ENCODE measurements around the gene OPALIN.

Gene OPALIN

DNA sequence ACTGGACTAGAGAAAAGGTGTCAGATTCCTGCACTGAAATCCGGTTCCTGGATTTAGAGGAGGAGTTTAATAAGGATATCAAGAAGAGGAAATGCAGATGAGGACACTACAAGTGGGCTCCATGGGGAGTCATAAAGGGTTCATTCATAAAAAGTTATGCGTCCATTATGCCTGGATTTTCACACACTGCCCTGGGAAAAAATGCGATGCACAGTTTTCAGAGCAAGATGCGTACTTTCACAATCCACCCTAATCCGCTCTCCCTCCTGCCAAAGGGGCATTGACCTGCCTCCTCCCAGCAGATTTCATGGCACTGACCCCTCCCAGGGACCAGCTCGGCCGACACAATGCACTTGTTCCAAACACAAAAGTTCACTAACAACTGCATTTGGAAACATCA is 42.2 kb upstream of the OPALIN start:
- no peak for DNase-seq
- Histone ChIP-seq H3K23ac (ENCODE audit: low read length) (no peak overlapping the region), H3K4me3 (ENCODE audit: low read length) (no peak overlapping the region), H3K4me2 (ENCODE audit: low read length) (no peak overlapping the region), H2BK5ac (ENCODE audit: low read length) (no peak overlapping the region), H2BK120ac (ENCODE audit: low read depth, low read length) (no peak overlapping the region), H3K79me2 (ENCODE audit: control insufficient read depth, insufficient read depth, low read length) (no peaks in the 10 kb centered on the region), H3K9ac (ENCODE audit: low read length) (no peak overlapping the region), H3K27me3 (ENCODE audit: insufficient read depth, low read length, poor library complexity) (no peaks in the 10 kb centered on the region), H3K36me3 (ENCODE audit: control insufficient read depth, insufficient read depth, low read length) (no peaks in the 10 kb centered on the region), H3K18ac (ENCODE audit: low read length) (no peak overlapping the region), H2AK5ac (ENCODE audit: low read length) (no peak overlapping the region), H3K4ac (ENCODE audit: low read depth, low read length) (no peak overlapping the region), H2BK15ac (replicated peaks; ENCODE audit: low read depth) (no peak overlapping the region), H3K27ac (ENCODE audit: low read depth, low read length) (no peak overlapping the region), H4K5ac (ENCODE audit: low read length) (no peak overlapping the region), H3K56ac (ENCODE audit: low read length) (no peak overlapping the region), H3K79me1 (ENCODE audit: low read length) (no peaks in the 10 kb centered on the region), H4K8ac (ENCODE audit: low read depth, low read length) (no peak overlapping the region), H3K4me1 (ENCODE audit: control insufficient read depth, low read depth, low read length) (no peaks in the 10 kb centered on the region)
- WGBS (ENCODE audit: extremely low coverage, insufficient coverage, low lambda C conversion rate): no CpG with 5 or more reads among the region's 7 CpGs

DNA sequence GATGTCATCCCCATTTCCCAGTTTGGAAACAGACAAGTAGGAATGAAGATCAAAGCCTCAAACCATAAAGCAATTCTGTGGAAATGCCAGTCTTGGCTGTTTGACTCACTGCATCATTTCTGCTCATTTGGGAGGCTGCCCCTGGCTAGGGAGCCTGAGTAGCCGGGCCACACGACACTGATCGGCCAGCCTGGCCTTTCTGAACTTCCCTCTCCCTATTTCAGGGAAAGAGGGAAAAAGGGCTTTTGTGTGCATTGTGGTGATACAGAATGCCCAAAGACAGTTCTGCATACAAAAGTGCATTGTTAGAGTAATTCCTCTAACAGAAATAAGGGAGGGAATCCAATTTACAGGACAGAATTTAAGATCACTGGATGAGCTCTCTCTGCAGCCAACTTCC is 41.7 kb upstream of the OPALIN start:
- H2AK5ac ChIP-seq (ENCODE audit: low read length): no peak overlapping the region
- H3K27ac ChIP-seq (ENCODE audit: low read depth, low read length): no peak overlapping the region
- no peaks in the 10 kb centered on the region for H3K36me3 ChIP-seq (ENCODE audit: control insufficient read depth, insufficient read depth, low read length)
- no peak overlapping the region for H3K18ac ChIP-seq (ENCODE audit: low read length)
- no peak overlapping the region for H3K56ac ChIP-seq (ENCODE audit: low read length)
- H3K4me2 ChIP-seq (ENCODE audit: low read length): no peak overlapping the region
- H3K79me2 ChIP-seq (ENCODE audit: control insufficient read depth, insufficient read depth, low read length): no peaks in the 10 kb centered on the region
- H3K9ac ChIP-seq (ENCODE audit: low read length): no peak overlapping the region
- H2BK5ac ChIP-seq (ENCODE audit: low read length): no peak overlapping the region
- H2BK120ac ChIP-seq (ENCODE audit: low read depth, low read length): no peak overlapping the region
- no peak overlapping the region for H2BK15ac ChIP-seq (replicated peaks; ENCODE audit: low read depth)
- H4K8ac ChIP-seq (ENCODE audit: low read depth, low read length): no peak overlapping the region
- H3K4me1 ChIP-seq (ENCODE audit: control insufficient read depth, low read depth, low read length): no peaks in the 10 kb centered on the region
- H3K27me3 ChIP-seq (ENCODE audit: insufficient read depth, low read length, poor library complexity): no peaks in the 10 kb centered on the region
- H3K4me3 ChIP-seq (ENCODE audit: low read length): no peak overlapping the region
- H3K79me1 ChIP-seq (ENCODE audit: low read length): no peaks in the 10 kb centered on the region
- H4K5ac ChIP-seq (ENCODE audit: low read length): no peak overlapping the region
- H3K4ac ChIP-seq (ENCODE audit: low read depth, low read length): no peak overlapping the region
- WGBS (ENCODE audit: extremely low coverage, insufficient coverage, low lambda C conversion rate): no CpG with 5 or more reads among the region's 3 CpGs
- no peak overlapping the region for H3K23ac ChIP-seq (ENCODE audit: low read length)
- no peak for DNase-seq

DNA sequence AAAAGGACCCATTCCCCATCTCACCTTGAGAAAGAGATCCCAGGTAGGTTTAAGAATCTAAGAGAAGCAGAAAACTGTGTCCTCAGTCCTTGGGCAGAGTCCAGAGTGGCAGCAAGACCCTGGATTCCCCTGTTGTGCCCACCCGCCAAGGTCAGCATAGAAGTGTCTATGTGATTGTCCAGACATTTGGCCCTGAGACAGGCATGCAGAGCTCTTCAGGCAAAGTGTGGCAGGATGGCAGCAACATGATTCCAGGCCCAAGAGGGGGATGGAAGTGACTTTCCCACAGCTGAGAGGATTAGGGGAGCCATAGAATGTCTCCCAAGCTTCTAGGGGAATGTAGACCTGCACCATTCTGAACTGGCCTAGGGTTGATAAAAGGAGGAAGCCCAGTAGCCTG is 39.1 kb upstream of the OPALIN start:
- no peak overlapping the region for H3K9ac ChIP-seq (ENCODE audit: low read length)
- H4K8ac ChIP-seq (ENCODE audit: low read depth, low read length): no peak overlapping the region
- H3K4me1 ChIP-seq (ENCODE audit: control insufficient read depth, low read depth, low read length): no peaks in the 10 kb centered on the region
- no peak for DNase-seq
- H3K4ac ChIP-seq (ENCODE audit: low read depth, low read length): no peak overlapping the region
- no peak overlapping the region for H3K23ac ChIP-seq (ENCODE audit: low read length)
- no peaks in the 10 kb centered on the region for H3K36me3 ChIP-seq (ENCODE audit: control insufficient read depth, insufficient read depth, low read length)
- no peak overlapping the region for H3K4me3 ChIP-seq (ENCODE audit: low read length)
- no peak overlapping the region for H2BK5ac ChIP-seq (ENCODE audit: low read length)
- no peak overlapping the region for H3K27ac ChIP-seq (ENCODE audit: low read depth, low read length)
- no peak overlapping the region for H4K5ac ChIP-seq (ENCODE audit: low read length)
- H2AK5ac ChIP-seq (ENCODE audit: low read length): no peak overlapping the region
- no peaks in the 10 kb centered on the region for H3K27me3 ChIP-seq (ENCODE audit: insufficient read depth, low read length, poor library complexity)
- H2BK15ac ChIP-seq (replicated peaks; ENCODE audit: low read depth): no peak overlapping the region
- H3K79me2 ChIP-seq (ENCODE audit: control insufficient read depth, insufficient read depth, low read length): no peaks in the 10 kb centered on the region
- no peak overlapping the region for H3K4me2 ChIP-seq (ENCODE audit: low read length)
- H3K79me1 ChIP-seq (ENCODE audit: low read length): no peaks in the 10 kb centered on the region
- no peak overlapping the region for H3K18ac ChIP-seq (ENCODE audit: low read length)
- WGBS (ENCODE audit: extremely low coverage, insufficient coverage, low lambda C conversion rate): no CpG with 5 or more reads among the region's 1 CpG
- H3K56ac ChIP-seq (ENCODE audit: low read length): no peak overlapping the region
- H2BK120ac ChIP-seq (ENCODE audit: low read depth, low read length): no peak overlapping the region

DNA sequence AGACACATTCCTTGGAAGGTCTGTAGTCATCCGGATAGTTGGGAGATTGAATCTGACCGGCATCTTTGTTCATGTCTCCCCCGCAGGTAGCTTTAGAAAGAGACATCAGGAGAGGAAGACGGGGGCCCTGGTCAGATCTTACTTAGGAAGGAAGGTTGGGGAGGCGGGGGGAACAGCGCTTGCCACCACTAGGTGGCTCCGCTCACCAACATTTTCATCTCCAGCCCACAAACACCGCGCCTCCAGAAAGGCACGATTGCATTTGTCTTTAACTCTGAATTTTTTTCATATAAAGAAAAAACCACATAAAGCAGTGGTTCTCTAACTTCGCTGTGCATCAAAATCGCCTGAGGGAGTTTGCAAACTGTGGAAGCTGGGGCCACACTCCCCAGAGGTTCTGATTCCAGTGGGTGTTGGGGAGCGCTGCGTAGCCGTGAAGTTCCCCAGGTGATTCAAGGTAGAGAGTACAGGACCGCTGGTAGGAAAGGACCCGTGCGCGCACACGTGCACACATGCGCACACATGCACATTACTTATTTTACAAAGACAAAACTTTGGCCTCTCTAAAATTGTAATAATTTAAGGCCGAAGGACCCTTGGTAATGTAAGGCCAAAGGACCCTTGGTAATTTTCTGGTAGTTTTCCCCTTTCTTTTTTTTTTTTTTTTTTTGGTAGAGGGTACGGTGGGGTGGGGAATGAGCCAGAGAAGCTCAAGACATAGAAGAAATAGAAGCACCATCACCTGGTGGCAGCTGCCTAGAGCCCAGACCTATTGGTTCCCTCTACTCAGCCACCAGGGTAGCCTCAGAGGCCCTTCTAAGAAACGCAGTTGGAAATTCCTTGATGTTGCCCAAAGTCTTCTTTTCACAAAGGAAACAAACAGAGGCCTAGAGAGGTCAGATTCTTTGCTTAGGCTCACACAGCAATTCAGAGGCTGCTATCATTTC is 37.4 kb upstream of the OPALIN start:
- Histone ChIP-seq H3K36me3 (ENCODE audit: control insufficient read depth, insufficient read depth, low read length) (no peaks in the 10 kb centered on the region), H3K4me1 (ENCODE audit: control insufficient read depth, low read depth, low read length) (no peaks in the 10 kb centered on the region), H4K5ac (ENCODE audit: low read length) (no peak overlapping the region), H3K4me2 (ENCODE audit: low read length) (peak overlapping the region; percentile 38), H3K79me2 (ENCODE audit: control insufficient read depth, insufficient read depth, low read length) (no peaks in the 10 kb centered on the region), H4K8ac (ENCODE audit: low read depth, low read length) (no peak overlapping the region), H3K9ac (ENCODE audit: low read length) (peak overlapping the region; percentile 41), H2BK5ac (ENCODE audit: low read length) (no peak overlapping the region), H3K4me3 (ENCODE audit: low read length) (no peak overlapping the region), H3K18ac (ENCODE audit: low read length) (no peak overlapping the region), H2BK15ac (replicated peaks; ENCODE audit: low read depth) (no peak overlapping the region), H2BK120ac (ENCODE audit: low read depth, low read length) (no peak overlapping the region), H3K56ac (ENCODE audit: low read length) (peak overlapping the region; percentile 45), H3K79me1 (ENCODE audit: low read length) (no peaks in the 10 kb centered on the region), H3K27me3 (ENCODE audit: insufficient read depth, low read length, poor library complexity) (no peaks in the 10 kb centered on the region), H3K27ac (ENCODE audit: low read depth, low read length) (no peak overlapping the region), H3K4ac (ENCODE audit: low read depth, low read length) (no peak overlapping the region), H2AK5ac (ENCODE audit: low read length) (no peak overlapping the region), H3K23ac (ENCODE audit: low read length) (no peak overlapping the region)
- no CpG with 5 or more reads among the region's 24 CpGs for WGBS (ENCODE audit: extremely low coverage, insufficient coverage, low lambda C conversion rate)
- DNase-seq: peak; percentile 76

- no peak overlapping the region for H3K9ac ChIP-seq (ENCODE audit: low read length)
- no peak overlapping the region for H3K4me2 ChIP-seq (ENCODE audit: low read length)
- no peak overlapping the region for H2BK15ac ChIP-seq (replicated peaks; ENCODE audit: low read depth)
- H3K4me1 ChIP-seq (ENCODE audit: control insufficient read depth, low read depth, low read length): no peaks in the 10 kb centered on the region
- no peak overlapping the region for H2AK5ac ChIP-seq (ENCODE audit: low read length)
- no peaks in the 10 kb centered on the region for H3K36me3 ChIP-seq (ENCODE audit: control insufficient read depth, insufficient read depth, low read length)
- H3K4me3 ChIP-seq (ENCODE audit: low read length): no peak overlapping the region
- H3K79me2 ChIP-seq (ENCODE audit: control insufficient read depth, insufficient read depth, low read length): no peaks in the 10 kb centered on the region
- H4K5ac ChIP-seq (ENCODE audit: low read length): no peak overlapping the region
- no peak overlapping the region for H2BK5ac ChIP-seq (ENCODE audit: low read length)
- no peak for DNase-seq
- H3K18ac ChIP-seq (ENCODE audit: low read length): no peak overlapping the region
- H2BK120ac ChIP-seq (ENCODE audit: low read depth, low read length): no peak overlapping the region
- no peaks in the 10 kb centered on the region for H3K79me1 ChIP-seq (ENCODE audit: low read length)
- whole genome bisulfite sequencing (ENCODE audit: extremely low coverage, insufficient coverage, low lambda C conversion rate): no CpG with 5 or more reads among the region's 7 CpGs
- H3K4ac ChIP-seq (ENCODE audit: low read depth, low read length): no peak overlapping the region
- no peaks in the 10 kb centered on the region for H3K27me3 ChIP-seq (ENCODE audit: insufficient read depth, low read length, poor library complexity)
- H3K23ac ChIP-seq (ENCODE audit: low read length): no peak overlapping the region
- no peak overlapping the region for H4K8ac ChIP-seq (ENCODE audit: low read depth, low read length)
- no peak overlapping the region for H3K27ac ChIP-seq (ENCODE audit: low read depth, low read length)
- no peak overlapping the region for H3K56ac ChIP-seq (ENCODE audit: low read length)
These were observed 31.7 kb upstream of the OPALIN start for GRCh38 chr10:96390460-96390864.

- Histone ChIP-seq H3K23ac (ENCODE audit: low read length) (no peak overlapping the region), H2AK5ac (ENCODE audit: low read length) (no peak overlapping the region), H3K79me2 (ENCODE audit: control insufficient read depth, insufficient read depth, low read length) (no peaks in the 10 kb centered on the region), H4K8ac (ENCODE audit: low read depth, low read length) (no peak overlapping the region), H2BK15ac (replicated peaks; ENCODE audit: low read depth) (no peak overlapping the region), H2BK120ac (ENCODE audit: low read depth, low read length) (no peak overlapping the region), H3K4me3 (ENCODE audit: low read length) (no peak overlapping the region), H3K79me1 (ENCODE audit: low read length) (no peaks in the 10 kb centered on the region), H3K9ac (ENCODE audit: low read length) (no peak overlapping the region), H3K56ac (ENCODE audit: low read length) (no peak overlapping the region), H3K4me1 (ENCODE audit: control insufficient read depth, low read depth, low read length) (no peaks in the 10 kb centered on the region), H2BK5ac (ENCODE audit: low read length) (no peak overlapping the region), H3K27me3 (ENCODE audit: insufficient read depth, low read length, poor library complexity) (no peaks in the 10 kb centered on the region), H3K4me2 (ENCODE audit: low read length) (no peak overlapping the region), H3K27ac (ENCODE audit: low read depth, low read length) (no peak overlapping the region), H3K4ac (ENCODE audit: low read depth, low read length) (no peak overlapping the region), H4K5ac (ENCODE audit: low read length) (no peak overlapping the region), H3K36me3 (ENCODE audit: control insufficient read depth, insufficient read depth, low read length) (no peaks in the 10 kb centered on the region), H3K18ac (ENCODE audit: low read length) (no peak overlapping the region)
- no CpG with 5 or more reads among the region's 5 CpGs for WGBS (ENCODE audit: extremely low coverage, insufficient coverage, low lambda C conversion rate)
- no peak for DNase-seq
These were observed 31.0 kb upstream of the OPALIN start for GRCh38 chr10:96389785-96390184.
